Thyroid gland (tissue), 4 donors: Measurements from ENCODE around the gene SGPP1. TPM values are rescaled to one million over a fixed set of nuclear protein-coding genes. Genes with fewer than 3 reads are reported as not detected.

Experiments
- DNase-seq, 2 donors: peaks; one replicate each; pipeline ENCODE4 v3.0.0-alpha.2; 2019
- H3K27ac ChIP-seq, 3 donors: fragments of 200-600 bp; sonication (generic); 1 replicate in 2 of 3; 2 replicates in 1 of 3; pipeline ENCODE4 v1.5.1; 2016 to 2019; ENCODE audit warnings: mild to moderate bottlenecking in 1 of 3, moderate library complexity in 1 of 3
- H3K27me3 ChIP-seq: fragments of 200-600 bp; sonication (generic); one replicate; pipeline ENCODE4 v1.5.1; 2019
- H3K36me3 ChIP-seq, 2 donors: fragments of 200-600 bp; sonication (generic); one replicate each; pipeline ENCODE4 v1.5.1; 2016 to 2019
- H3K4me1 ChIP-seq, 2 donors: fragments of 200-600 bp; sonication (generic); one replicate each; pipeline ENCODE4 v1.5.1; 2017 to 2019
- H3K4me3 ChIP-seq, 3 donors: fragments of 200-600 bp; sonication (generic); replicated peaks in 1 of 3; 1 replicate in 2 of 3; 2 replicates in 1 of 3; pipeline ENCODE4 v1.5.1; 2016; ENCODE audit warnings: mild to moderate bottlenecking in 1 of 3
- H3K9me3 ChIP-seq: fragments of 200-600 bp; sonication (generic); one replicate; pipeline ENCODE4 v1.5.1; 2017
- POLR2A ChIP-seq, 2 donors: fragments of 450-650 bp; IDR thresholded peaks; one replicate each; pipeline ENCODE4 v1.6.1; 2017; ENCODE audit warnings: antibody characterized with exemption in 2 of 2, mild to moderate bottlenecking in 2 of 2, moderate library complexity in 1 of 2
- WGBS, 2 donors: methylation state at CpG; one replicate each; pipeline ENCODE4 v1.1.5; 2017; 5-methylcytosine and 5-hydroxymethylcytosine counted together
- intact Hi-C: fragments of 100-400 bp; cut with DNase I; formaldehyde crosslinking; loops from one replicate; pipeline ENCODE4 v1.15.1; 2023
- total RNA-seq, 4 donors: library from RNA; depleted of rRNA; stranded (reverse); fragments of >200 nt; gene quantifications; one replicate each; pipeline ENCODE4 v1.2.3, GENCODE V29; 2016
- TF ChIP-seq, protein P1 (sequence below), 6 experiments: fragments of 200-600 bp in 3 of 6; fragments of 450-650 bp in 3 of 6; sonication (generic) in 3 of 6; IDR thresholded peaks; one replicate each; pipeline ENCODE4 v1.5.1; 2016 to 2019; ENCODE audit warnings: antibody characterized with exemption in 6 of 6, mild to moderate bottlenecking in 2 of 6, inconsistent platforms in 1 of 6, moderate library complexity in 1 of 6

SGPP1 gene
- total RNA-seq, 4 donors from 2014 or later: 19.2 to 38.1 (median 25.7) TPM

DNA sequence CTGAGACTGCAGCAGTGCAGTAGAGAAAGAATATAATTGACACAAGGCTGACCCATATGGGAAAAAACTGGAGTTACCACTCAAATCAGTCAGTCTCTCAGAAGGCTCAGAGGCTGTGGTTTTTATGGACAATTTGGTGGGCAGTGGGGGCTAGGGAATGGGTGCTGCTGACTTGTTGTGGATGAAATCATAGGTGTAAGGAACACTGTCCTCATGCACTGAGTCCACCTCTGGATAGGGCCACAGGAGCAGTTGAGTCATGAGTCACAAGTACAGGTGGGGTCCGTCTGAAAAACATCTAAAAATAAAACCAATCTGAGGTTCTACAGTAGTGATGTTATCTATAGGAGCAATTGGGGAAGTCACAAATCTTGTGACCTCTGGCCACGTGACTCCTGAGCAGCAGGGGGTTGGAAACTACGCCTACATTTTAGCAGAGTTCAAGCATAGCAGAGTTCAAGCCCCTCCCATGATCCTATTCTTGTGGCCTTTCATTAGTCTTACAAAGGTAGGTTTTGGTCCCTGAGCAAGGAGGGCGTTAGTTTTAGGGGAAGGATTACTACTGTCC, 18.1 kb upstream of the SGPP1 start:
- WGBS, 2 donors: 60 to 68% methylated on average over 4 of the region's 4 CpGs
- Histone ChIP-seq H3K9me3 (no peaks in the 10 kb centered on the region), H3K27me3 (no peaks in the 10 kb centered on the region), H3K27ac (no peak overlapping the region), H3K4me3 (no peak overlapping the region), H3K4me1 (no peaks in the 10 kb centered on the region), H3K36me3 (no peaks in the 10 kb centered on the region)
- TF ChIP-seq, protein P1, sequence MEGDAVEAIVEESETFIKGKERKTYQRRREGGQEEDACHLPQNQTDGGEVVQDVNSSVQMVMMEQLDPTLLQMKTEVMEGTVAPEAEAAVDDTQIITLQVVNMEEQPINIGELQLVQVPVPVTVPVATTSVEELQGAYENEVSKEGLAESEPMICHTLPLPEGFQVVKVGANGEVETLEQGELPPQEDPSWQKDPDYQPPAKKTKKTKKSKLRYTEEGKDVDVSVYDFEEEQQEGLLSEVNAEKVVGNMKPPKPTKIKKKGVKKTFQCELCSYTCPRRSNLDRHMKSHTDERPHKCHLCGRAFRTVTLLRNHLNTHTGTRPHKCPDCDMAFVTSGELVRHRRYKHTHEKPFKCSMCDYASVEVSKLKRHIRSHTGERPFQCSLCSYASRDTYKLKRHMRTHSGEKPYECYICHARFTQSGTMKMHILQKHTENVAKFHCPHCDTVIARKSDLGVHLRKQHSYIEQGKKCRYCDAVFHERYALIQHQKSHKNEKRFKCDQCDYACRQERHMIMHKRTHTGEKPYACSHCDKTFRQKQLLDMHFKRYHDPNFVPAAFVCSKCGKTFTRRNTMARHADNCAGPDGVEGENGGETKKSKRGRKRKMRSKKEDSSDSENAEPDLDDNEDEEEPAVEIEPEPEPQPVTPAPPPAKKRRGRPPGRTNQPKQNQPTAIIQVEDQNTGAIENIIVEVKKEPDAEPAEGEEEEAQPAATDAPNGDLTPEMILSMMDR (IDR thresholded peaks at IDR 0.05): no peak
- no peak for TF ChIP-seq POLR2A (IDR thresholded peaks at IDR 0.05)
- intact Hi-C loops: no loop called here
- DNase-seq: no peak

DNA sequence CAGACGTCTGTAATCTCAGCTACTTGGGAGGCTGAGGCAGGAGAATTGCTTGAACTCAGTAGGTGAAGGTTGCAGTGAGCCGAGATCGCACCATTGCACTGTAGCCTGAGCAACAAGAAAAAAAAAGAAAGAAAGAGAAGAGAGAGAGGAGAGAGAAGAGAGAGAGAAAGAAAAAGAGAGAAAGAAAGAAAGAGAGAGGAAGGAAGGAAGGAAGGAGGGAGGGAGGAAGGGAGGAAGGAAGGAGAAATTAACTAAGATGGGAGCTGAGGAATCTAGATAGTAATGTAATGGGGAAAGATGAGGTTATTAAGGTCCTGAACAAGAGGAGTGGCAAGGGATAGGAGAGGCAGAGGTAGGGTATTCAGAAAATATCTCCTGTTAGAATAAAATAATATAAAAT, 17.4 kb upstream of the SGPP1 start:
- no peaks in the 10 kb centered on the region for H3K9me3 ChIP-seq
- DNase-seq: no peak
- H3K27me3 ChIP-seq: no peaks in the 10 kb centered on the region
- WGBS, 2 donors: 73 to 78% methylated on average over 3 of the region's 3 CpGs
- intact Hi-C loops: no loop called here
- no peak overlapping the region for H3K4me3 ChIP-seq
- TF ChIP-seq, protein P1 (IDR thresholded peaks at IDR 0.05): no peak
- no peak for TF ChIP-seq POLR2A (IDR thresholded peaks at IDR 0.05)
- no peaks in the 10 kb centered on the region for H3K4me1 ChIP-seq
- no peak overlapping the region for H3K27ac ChIP-seq
- H3K36me3 ChIP-seq: no peaks in the 10 kb centered on the region

DNA sequence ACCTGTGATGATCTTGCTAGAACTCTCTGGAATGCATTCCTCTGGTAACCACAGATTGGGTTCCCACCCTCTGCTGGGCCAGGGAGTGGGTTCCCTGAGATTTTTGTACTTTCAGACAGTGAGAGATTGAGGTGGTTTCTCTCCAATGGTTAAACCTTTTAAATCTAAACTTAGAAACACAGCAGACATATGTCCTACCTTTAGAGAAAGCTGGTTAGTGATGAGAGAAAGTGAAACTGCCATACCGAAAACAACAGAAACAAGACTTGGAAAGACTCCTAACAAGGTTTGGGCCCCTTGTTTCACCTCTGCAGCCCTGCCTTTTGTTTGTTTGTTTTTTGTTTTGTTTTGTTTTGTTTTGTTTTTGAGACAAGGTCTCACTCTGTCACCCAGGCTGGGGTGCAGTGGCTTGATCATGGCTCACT, 9.7 kb upstream of the SGPP1 start:
- Histone ChIP-seq H3K36me3 (no peaks in the 10 kb centered on the region), H3K4me1 (no peaks in the 10 kb centered on the region), H3K9me3 (no peaks in the 10 kb centered on the region), H3K27me3 (no peaks in the 10 kb centered on the region), H3K27ac (no peak overlapping the region), H3K4me3 (no peak overlapping the region)
- WGBS, 2 donors: 90 to 94% methylated on average over 1 of the region's 1 CpG
- DNase-seq: no peak
- intact Hi-C loops: no loop called here
- TF ChIP-seq POLR2A (IDR thresholded peaks at IDR 0.05): no peak
- TF ChIP-seq, protein P1 (IDR thresholded peaks at IDR 0.05): no peak

DNA sequence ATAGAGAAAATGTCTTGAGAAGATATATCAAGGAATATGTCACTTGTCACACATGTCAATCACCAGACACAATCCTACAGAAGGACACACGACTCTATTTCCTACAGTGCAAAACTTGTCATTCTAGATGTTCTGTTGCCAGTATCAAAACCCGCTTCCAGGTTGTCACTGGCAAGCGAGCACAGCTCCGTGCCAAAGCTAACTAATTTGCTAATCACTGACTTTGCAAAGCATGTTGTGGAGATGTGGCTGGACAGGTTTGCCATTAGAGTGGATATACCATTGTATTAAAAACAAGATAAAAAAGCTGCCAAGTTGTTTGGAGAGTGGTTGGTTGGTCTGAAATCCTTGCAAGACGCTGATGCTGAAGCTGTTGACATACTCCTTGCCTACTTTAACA, 7.9 kb upstream of the SGPP1 start:
- intact Hi-C loops: no loop called here
- 85 to 86% methylated on average over 5 of the region's 5 CpGs for WGBS, 2 donors
- Histone ChIP-seq H3K4me1 (no peaks in the 10 kb centered on the region), H3K9me3 (no peaks in the 10 kb centered on the region), H3K36me3 (no peaks in the 10 kb centered on the region), H3K27me3 (no peaks in the 10 kb centered on the region), H3K27ac (no peak overlapping the region), H3K4me3 (no peak overlapping the region)
- TF ChIP-seq, protein P1 (IDR thresholded peaks at IDR 0.05): no peak
- no peak for TF ChIP-seq POLR2A (IDR thresholded peaks at IDR 0.05)
- DNase-seq: no peak

DNA sequence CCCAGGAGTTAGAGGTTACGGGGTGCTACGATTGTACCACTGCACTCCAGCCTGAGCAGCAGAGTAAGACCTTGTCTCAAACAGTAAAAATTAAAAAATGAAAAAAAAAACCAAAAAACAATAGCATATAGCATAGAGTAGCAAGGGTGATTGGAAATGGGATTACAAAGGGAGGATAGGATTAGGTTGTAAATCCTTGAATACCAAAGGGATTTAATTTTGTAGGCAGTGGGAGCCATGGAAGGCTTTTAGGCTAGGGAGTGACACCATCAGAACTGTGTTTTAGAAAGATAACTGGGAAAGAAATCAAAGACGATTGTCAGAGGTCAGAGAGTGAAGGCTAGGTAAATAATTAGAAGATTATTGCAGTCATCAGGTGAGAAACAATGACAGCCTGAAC, 2.8 kb upstream of the SGPP1 start:
- intact Hi-C loops: no loop called here
- TF ChIP-seq, protein P1 (IDR thresholded peaks at IDR 0.05): no peak
- TF ChIP-seq POLR2A (IDR thresholded peaks at IDR 0.05): no peak
- Histone ChIP-seq H3K27ac (no peak overlapping the region), H3K36me3 (no peaks in the 10 kb centered on the region), H3K9me3 (no peaks in the 10 kb centered on the region), H3K27me3 (no peaks in the 10 kb centered on the region), H3K4me1 (peaks cover 8 to 9% of the 10 kb centered on the region in 2 donors), H3K4me3 (no peak overlapping the region)
- 85 to 86% methylated on average over 3 of the region's 3 CpGs for WGBS, 2 donors
- no peak for DNase-seq
